Liver (tissue), 3 donors: Measurements from ENCODE around the gene EIF3D.

Experiments used
- EGR1 ChIP-seq, 2 donors: IDR thresholded peaks; 2 replicates each; pipeline ENCODE4 v1.6.1; 2016 to 2018; ENCODE audit warnings: antibody characterized with exemption in 2 of 2, low read depth in 2 of 2
- FOXA1 ChIP-seq: IDR thresholded peaks from 2 replicates; pipeline ENCODE4 v1.6.1; 2016; ENCODE audit warnings: antibody characterized with exemption
- GABPA ChIP-seq, 2 donors: IDR thresholded peaks in 1 of 2; conservative IDR thresholded peaks in 1 of 2; 2 replicates each; pipeline ENCODE4 v1.6.1; 2016; ENCODE audit warnings: antibody characterized with exemption in 2 of 2, mild to moderate bottlenecking in 1 of 2, moderate library complexity in 1 of 2
- HNF4A ChIP-seq, 2 donors: conservative IDR thresholded peaks; 2 replicates each; pipeline ENCODE4 v1.6.1; 2016; ENCODE audit warnings: antibody characterized with exemption in 2 of 2, mild to moderate bottlenecking in 2 of 2
- HNF4G ChIP-seq: IDR thresholded peaks from 2 replicates; pipeline ENCODE4 v1.6.1; 2016; ENCODE audit warnings: antibody characterized with exemption
- JUND ChIP-seq, 2 donors: IDR thresholded peaks; 2 replicates each; pipeline ENCODE4 v1.6.1; 2016; ENCODE audit warnings: antibody characterized with exemption in 2 of 2
- RAD21 ChIP-seq, 2 donors: IDR thresholded peaks; 2 replicates each; pipeline ENCODE4 v1.6.1; 2016; ENCODE audit warnings: antibody characterized with exemption in 2 of 2, mild to moderate bottlenecking in 2 of 2
- RXRA ChIP-seq, 2 donors: IDR thresholded peaks; 2 replicates each; pipeline ENCODE4 v1.6.1; 2017 to 2018; ENCODE audit warnings: antibody characterized with exemption in 2 of 2, mild to moderate bottlenecking in 1 of 2
- TAF1 ChIP-seq: conservative IDR thresholded peaks from 2 replicates; pipeline ENCODE4 v1.6.1; 2016; ENCODE audit warnings: antibody characterized with exemption, mild to moderate bottlenecking
- TF ChIP-seq, protein P1 (sequence below): IDR thresholded peaks from 2 replicates; pipeline ENCODE4 v1.6.1; 2016; ENCODE audit warnings: antibody characterized with exemption, mild to moderate bottlenecking
- TF ChIP-seq, protein P2 (sequence below): fragments of 150-350 bp; IDR thresholded peaks from 2 replicates; pipeline ENCODE4 v1.5.1; 2017; ENCODE audit warnings: improper control_type of control experiment, low read depth, low read length; ENCODE audit not compliant: missing input control
- TF ChIP-seq, protein P3 (sequence below): IDR thresholded peaks from 2 replicates; pipeline ENCODE4 v1.6.1; 2016; ENCODE audit warnings: antibody characterized with exemption
- TF ChIP-seq, protein P4 (sequence below): IDR thresholded peaks from 2 replicates; pipeline ENCODE4 v1.6.1; 2016; ENCODE audit warnings: antibody characterized with exemption
- TF ChIP-seq, protein P5 (sequence below): IDR thresholded peaks from 2 replicates; pipeline ENCODE4 v1.6.1; 2016; ENCODE audit warnings: antibody characterized with exemption
- donor health status: healthy.
- donor health status: healthy.

DNA sequence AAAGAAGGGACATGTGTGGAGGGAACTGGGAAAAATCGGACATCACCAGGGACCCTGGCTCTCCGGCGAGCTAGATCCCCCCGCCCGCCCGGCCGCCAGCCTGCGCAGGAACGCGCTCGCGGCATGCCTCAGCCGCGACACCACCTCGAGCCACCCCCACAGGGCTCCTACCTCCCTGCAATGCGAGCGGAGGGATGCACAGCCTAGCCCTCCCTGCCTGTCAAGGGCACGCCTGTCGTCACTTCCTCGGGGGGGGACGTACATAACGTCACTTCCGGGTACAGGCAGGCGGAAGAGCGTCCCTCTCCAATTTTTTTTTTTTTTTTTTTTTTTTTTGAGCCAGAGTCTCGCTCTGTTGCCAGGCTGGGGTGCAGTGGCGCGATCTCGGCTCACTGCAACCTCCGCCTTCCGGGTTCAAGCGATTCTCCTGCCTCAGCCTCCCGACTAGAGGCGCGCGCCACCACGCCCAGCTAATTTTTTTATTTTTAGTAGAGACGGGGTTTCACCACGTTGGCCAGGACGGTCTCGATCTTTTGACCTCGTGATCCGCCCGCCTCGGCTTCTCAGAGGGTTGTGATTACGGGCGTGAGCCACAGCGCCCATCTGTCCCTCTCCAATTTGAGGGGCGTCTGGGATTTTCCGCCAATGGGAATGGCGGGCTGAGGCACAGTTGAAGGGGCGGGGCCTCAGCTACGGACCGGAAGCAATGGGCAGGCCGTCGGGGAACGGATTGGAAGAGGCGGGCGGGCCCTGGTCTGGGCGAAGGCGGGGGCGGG is 47.4 kb downstream of the EIF3D start, which contains the start of gene TXN2:
- TF ChIP-seq, protein P1, sequence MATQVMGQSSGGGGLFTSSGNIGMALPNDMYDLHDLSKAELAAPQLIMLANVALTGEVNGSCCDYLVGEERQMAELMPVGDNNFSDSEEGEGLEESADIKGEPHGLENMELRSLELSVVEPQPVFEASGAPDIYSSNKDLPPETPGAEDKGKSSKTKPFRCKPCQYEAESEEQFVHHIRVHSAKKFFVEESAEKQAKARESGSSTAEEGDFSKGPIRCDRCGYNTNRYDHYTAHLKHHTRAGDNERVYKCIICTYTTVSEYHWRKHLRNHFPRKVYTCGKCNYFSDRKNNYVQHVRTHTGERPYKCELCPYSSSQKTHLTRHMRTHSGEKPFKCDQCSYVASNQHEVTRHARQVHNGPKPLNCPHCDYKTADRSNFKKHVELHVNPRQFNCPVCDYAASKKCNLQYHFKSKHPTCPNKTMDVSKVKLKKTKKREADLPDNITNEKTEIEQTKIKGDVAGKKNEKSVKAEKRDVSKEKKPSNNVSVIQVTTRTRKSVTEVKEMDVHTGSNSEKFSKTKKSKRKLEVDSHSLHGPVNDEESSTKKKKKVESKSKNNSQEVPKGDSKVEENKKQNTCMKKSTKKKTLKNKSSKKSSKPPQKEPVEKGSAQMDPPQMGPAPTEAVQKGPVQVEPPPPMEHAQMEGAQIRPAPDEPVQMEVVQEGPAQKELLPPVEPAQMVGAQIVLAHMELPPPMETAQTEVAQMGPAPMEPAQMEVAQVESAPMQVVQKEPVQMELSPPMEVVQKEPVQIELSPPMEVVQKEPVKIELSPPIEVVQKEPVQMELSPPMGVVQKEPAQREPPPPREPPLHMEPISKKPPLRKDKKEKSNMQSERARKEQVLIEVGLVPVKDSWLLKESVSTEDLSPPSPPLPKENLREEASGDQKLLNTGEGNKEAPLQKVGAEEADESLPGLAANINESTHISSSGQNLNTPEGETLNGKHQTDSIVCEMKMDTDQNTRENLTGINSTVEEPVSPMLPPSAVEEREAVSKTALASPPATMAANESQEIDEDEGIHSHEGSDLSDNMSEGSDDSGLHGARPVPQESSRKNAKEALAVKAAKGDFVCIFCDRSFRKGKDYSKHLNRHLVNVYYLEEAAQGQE = peak; percentile 35
- TF ChIP-seq, protein P2, sequence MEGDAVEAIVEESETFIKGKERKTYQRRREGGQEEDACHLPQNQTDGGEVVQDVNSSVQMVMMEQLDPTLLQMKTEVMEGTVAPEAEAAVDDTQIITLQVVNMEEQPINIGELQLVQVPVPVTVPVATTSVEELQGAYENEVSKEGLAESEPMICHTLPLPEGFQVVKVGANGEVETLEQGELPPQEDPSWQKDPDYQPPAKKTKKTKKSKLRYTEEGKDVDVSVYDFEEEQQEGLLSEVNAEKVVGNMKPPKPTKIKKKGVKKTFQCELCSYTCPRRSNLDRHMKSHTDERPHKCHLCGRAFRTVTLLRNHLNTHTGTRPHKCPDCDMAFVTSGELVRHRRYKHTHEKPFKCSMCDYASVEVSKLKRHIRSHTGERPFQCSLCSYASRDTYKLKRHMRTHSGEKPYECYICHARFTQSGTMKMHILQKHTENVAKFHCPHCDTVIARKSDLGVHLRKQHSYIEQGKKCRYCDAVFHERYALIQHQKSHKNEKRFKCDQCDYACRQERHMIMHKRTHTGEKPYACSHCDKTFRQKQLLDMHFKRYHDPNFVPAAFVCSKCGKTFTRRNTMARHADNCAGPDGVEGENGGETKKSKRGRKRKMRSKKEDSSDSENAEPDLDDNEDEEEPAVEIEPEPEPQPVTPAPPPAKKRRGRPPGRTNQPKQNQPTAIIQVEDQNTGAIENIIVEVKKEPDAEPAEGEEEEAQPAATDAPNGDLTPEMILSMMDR = no peak
- TF ChIP-seq RAD21 (IDR thresholded peaks at IDR 0.05) (no peak), TAF1 (peak; percentile 95), EGR1 (IDR thresholded peaks at IDR 0.05; ENCODE audit: low read depth in 2 of 2) (peak in 1 of 2 donors; percentile 43), GABPA (IDR thresholded peaks at IDR 0.05 in 1 of 2, conservative IDR thresholded peaks at IDR 0.05 in 1 of 2) (peak; percentile 91 to 96), RXRA (IDR thresholded peaks at IDR 0.05) (peak in 1 of 2 donors; percentile 15), JUND (IDR thresholded peaks at IDR 0.05) (peak in 1 of 2 donors; percentile 16), FOXA1 (no peak), HNF4G (no peak), HNF4A (conservative IDR thresholded peaks at IDR 0.05) (peak in 1 of 2 donors; percentile 4)
- TF ChIP-seq, protein P3, sequence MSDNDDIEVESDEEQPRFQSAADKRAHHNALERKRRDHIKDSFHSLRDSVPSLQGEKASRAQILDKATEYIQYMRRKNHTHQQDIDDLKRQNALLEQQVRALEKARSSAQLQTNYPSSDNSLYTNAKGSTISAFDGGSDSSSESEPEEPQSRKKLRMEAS = no peak
- TF ChIP-seq, protein P4, sequence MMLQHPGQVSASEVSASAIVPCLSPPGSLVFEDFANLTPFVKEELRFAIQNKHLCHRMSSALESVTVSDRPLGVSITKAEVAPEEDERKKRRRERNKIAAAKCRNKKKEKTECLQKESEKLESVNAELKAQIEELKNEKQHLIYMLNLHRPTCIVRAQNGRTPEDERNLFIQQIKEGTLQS = no peak
- TF ChIP-seq, protein P5, sequence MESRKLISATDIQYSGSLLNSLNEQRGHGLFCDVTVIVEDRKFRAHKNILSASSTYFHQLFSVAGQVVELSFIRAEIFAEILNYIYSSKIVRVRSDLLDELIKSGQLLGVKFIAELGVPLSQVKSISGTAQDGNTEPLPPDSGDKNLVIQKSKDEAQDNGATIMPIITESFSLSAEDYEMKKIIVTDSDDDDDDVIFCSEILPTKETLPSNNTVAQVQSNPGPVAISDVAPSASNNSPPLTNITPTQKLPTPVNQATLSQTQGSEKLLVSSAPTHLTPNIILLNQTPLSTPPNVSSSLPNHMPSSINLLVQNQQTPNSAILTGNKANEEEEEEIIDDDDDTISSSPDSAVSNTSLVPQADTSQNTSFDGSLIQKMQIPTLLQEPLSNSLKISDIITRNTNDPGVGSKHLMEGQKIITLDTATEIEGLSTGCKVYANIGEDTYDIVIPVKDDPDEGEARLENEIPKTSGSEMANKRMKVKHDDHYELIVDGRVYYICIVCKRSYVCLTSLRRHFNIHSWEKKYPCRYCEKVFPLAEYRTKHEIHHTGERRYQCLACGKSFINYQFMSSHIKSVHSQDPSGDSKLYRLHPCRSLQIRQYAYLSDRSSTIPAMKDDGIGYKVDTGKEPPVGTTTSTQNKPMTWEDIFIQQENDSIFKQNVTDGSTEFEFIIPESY = no peak
